Esophagus muscularis mucosa (tissue), 4 donors: ENCODE data around the gene ITPR2. TPM values are rescaled to one million over a fixed set of nuclear protein-coding genes. Genes with fewer than 3 reads are reported as not detected.

Experiments used
- DNase-seq: peaks from one replicate; pipeline ENCODE4 v3.0.0-alpha.2; 2017; ENCODE audit errors: extremely low spot score
- H3K27ac ChIP-seq, 4 donors: fragments of 200-600 bp; sonication (generic); replicated peaks in 1 of 4; 1 replicate in 3 of 4; 2 replicates in 1 of 4; pipeline ENCODE4 v1.5.1; 2016 to 2019; ENCODE audit warnings: mild to moderate bottlenecking in 1 of 4
- H3K27me3 ChIP-seq, 4 donors: fragments of 200-600 bp; sonication (generic); one replicate each; pipeline versions ENCODE4 v1.5.1 to v1.6.0; 2016 to 2019
- H3K36me3 ChIP-seq, 4 donors: fragments of 200-600 bp; sonication (generic); one replicate each; pipeline ENCODE4 v1.5.1; 2016 to 2019
- H3K4me1 ChIP-seq, 4 donors: fragments of 200-600 bp; sonication (generic); one replicate each; pipeline ENCODE4 v1.5.1; 2016 to 2019
- H3K4me3 ChIP-seq, 4 donors: fragments of 200-600 bp; sonication (generic); 1 replicate in 2 of 4; 2 replicates in 2 of 4; pipeline ENCODE4 v1.5.1; 2016 to 2019; ENCODE audit warnings: mild to moderate bottlenecking in 4 of 4, moderate library complexity in 1 of 4
- H3K9me3 ChIP-seq, 4 donors: fragments of 200-600 bp; sonication (generic); 1 replicate in 3 of 4; 2 replicates in 1 of 4; pipeline ENCODE4 v1.5.1; 2016 to 2019
- CTCF ChIP-seq, 3 experiments: fragments of 200-600 bp in 2 of 3; fragments of 450-650 bp in 1 of 3; sonication (generic) in 2 of 3; IDR thresholded peaks; one replicate each; pipeline ENCODE4 v1.5.1; 2017 to 2019; ENCODE audit warnings: antibody characterized with exemption in 3 of 3, mild to moderate bottlenecking in 2 of 3, moderate library complexity in 1 of 3
- EP300 ChIP-seq: sonication (generic); formaldehyde crosslinking; IDR thresholded peaks from one replicate; pipeline ENCODE4 v1.6.1; 2017; ENCODE audit warnings: antibody characterized with exemption
- POLR2A ChIP-seq: fragments of 450-650 bp; IDR thresholded peaks from one replicate; pipeline ENCODE4 v1.6.1; 2017; ENCODE audit warnings: antibody characterized with exemption, moderate library complexity, mild to moderate bottlenecking, low read depth
- POLR2AphosphoS5 ChIP-seq, 2 donors: sonication (generic); formaldehyde crosslinking; IDR thresholded peaks; one replicate each; pipeline ENCODE4 v1.6.1; 2017; ENCODE audit warnings: antibody characterized with exemption in 2 of 2
- WGBS: methylation state at CpG from one replicate; pipeline ENCODE4 v1.1.5; 2018; 5-methylcytosine and 5-hydroxymethylcytosine counted together
- intact Hi-C: fragments of 100-400 bp; cut with DNase I; formaldehyde crosslinking; loops from one replicate; pipeline ENCODE4 v1.15.1; 2023
- total RNA-seq, 4 donors: library from RNA; depleted of rRNA; stranded (reverse); fragments of >200 nt; gene quantifications; one replicate each; pipeline versions ENCODE4 v1.1.0 to v1.2.1, GENCODE V29; 2016

ITPR2 gene
- total RNA-seq, 4 donors from 2014 or later = 23.7 to 26.6 (median 25.4) TPM

GRCh38 chr12:26803552-26803951, 29.4 kb downstream of the ITPR2 start:
- no peak overlapping the region for H3K27ac ChIP-seq
- H3K36me3 ChIP-seq = no peaks in the 10 kb centered on the region
- no peaks in the 10 kb centered on the region for H3K27me3 ChIP-seq
- H3K4me1 ChIP-seq = peaks cover 4 to 16% (median 9%) of the 10 kb centered on the region in 4 donors
- 29% methylated on average over 2 of the region's 2 CpGs for WGBS
- H3K9me3 ChIP-seq = no peaks in the 10 kb centered on the region
- no peak overlapping the region for H3K4me3 ChIP-seq
- DNase-seq = no peak
- TF ChIP-seq CTCF (IDR thresholded peaks at IDR 0.05) = no peak
- no peak for TF ChIP-seq EP300
- TF ChIP-seq POLR2AphosphoS5 (IDR thresholded peaks at IDR 0.05) = no peak
- TF ChIP-seq POLR2A = no peak
- intact Hi-C loops = no loop called here

- TF ChIP-seq EP300 = no peak
- no peak for TF ChIP-seq POLR2A
- TF ChIP-seq CTCF (IDR thresholded peaks at IDR 0.05) = no peak
- no peak for TF ChIP-seq POLR2AphosphoS5 (IDR thresholded peaks at IDR 0.05)
- no peaks in the 10 kb centered on the region for H3K27me3 ChIP-seq
- no peak overlapping the region for H3K27ac ChIP-seq
- peaks cover 3 to 26% (median 19%) of the 10 kb centered on the region in 4 donors for H3K4me1 ChIP-seq
- no peak overlapping the region for H3K4me3 ChIP-seq
- DNase-seq = no peak
- WGBS = 100% methylated on average over 1 of the region's 1 CpG
- no peaks in the 10 kb centered on the region for H3K9me3 ChIP-seq
- H3K36me3 ChIP-seq = no peaks in the 10 kb centered on the region
- intact Hi-C loops = no loop called here
Observed at GRCh38 chr12:26801486-26801885, 31.5 kb downstream of the ITPR2 start.

- Histone ChIP-seq H3K4me1 (peaks cover 3 to 26% (median 19%) of the 10 kb centered on the region in 4 donors), H3K9me3 (no peaks in the 10 kb centered on the region), H3K4me3 (no peak overlapping the region), H3K27me3 (no peaks in the 10 kb centered on the region), H3K36me3 (no peaks in the 10 kb centered on the region), H3K27ac (no peak overlapping the region)
- intact Hi-C loops = no loop called here
- WGBS = 94% methylated on average over 5 of the region's 7 CpGs
- TF ChIP-seq CTCF (IDR thresholded peaks at IDR 0.05) (no peak), POLR2A (no peak), EP300 (no peak), POLR2AphosphoS5 (IDR thresholded peaks at IDR 0.05) (no peak)
- DNase-seq = no peak
Observed at GRCh38 chr12:26800858-26801257, 32.1 kb downstream of the ITPR2 start.

- Histone ChIP-seq H3K4me1 (peaks cover 3 to 26% (median 19%) of the 10 kb centered on the region in 4 donors), H3K4me3 (no peak overlapping the region), H3K27me3 (no peaks in the 10 kb centered on the region), H3K27ac (no peak overlapping the region), H3K36me3 (no peaks in the 10 kb centered on the region), H3K9me3 (no peaks in the 10 kb centered on the region)
- intact Hi-C loops = no loop called here
- no peak for DNase-seq
- TF ChIP-seq POLR2AphosphoS5 (IDR thresholded peaks at IDR 0.05) (no peak), POLR2A (no peak), EP300 (no peak), CTCF (IDR thresholded peaks at IDR 0.05) (no peak)
Observed at GRCh38 chr12:26800347-26800746, 32.6 kb downstream of the ITPR2 start.

DNA sequence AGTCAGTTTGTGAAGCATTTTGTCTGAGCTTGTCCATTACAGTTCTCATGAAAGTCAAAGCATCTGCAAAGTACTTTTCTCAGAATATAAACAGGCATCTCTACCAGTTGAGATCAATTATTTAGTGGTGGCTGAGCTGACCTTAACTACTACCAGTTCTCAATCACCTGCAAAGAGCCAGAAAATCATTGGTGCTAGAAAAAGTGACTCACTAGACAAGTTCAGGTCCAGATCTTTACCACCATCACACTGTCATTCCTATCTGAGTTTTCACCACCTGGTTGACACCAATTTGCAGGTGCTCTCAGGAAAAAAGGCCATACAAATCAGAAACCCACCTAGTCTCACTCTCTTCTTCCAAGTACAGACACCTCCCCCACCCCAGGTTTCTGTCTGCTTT, 33.3 kb downstream of the ITPR2 start:
- DNase-seq = no peak
- H3K27me3 ChIP-seq = no peaks in the 10 kb centered on the region
- H3K9me3 ChIP-seq = no peaks in the 10 kb centered on the region
- no peaks in the 10 kb centered on the region for H3K36me3 ChIP-seq
- H3K4me3 ChIP-seq = no peak overlapping the region
- TF ChIP-seq CTCF (IDR thresholded peaks at IDR 0.05) = no peak
- no peak for TF ChIP-seq POLR2AphosphoS5 (IDR thresholded peaks at IDR 0.05)
- TF ChIP-seq POLR2A = no peak
- TF ChIP-seq EP300 = no peak
- intact Hi-C loops = no loop called here
- peaks cover 3 to 26% (median 19%) of the 10 kb centered on the region in 4 donors for H3K4me1 ChIP-seq
- no peak overlapping the region for H3K27ac ChIP-seq
